Measurements from ENCODE around the gene UNC93A.
A peak's percentile ranks its signal among the peaks of the same experiment; 100 is the strongest.
"Not testable (repeated sequence)": the region's sequence is repeated elsewhere in the genome, so short reads cannot be mapped to it uniquely, and the experiment has no call there.

UNC93A gene

DNA sequence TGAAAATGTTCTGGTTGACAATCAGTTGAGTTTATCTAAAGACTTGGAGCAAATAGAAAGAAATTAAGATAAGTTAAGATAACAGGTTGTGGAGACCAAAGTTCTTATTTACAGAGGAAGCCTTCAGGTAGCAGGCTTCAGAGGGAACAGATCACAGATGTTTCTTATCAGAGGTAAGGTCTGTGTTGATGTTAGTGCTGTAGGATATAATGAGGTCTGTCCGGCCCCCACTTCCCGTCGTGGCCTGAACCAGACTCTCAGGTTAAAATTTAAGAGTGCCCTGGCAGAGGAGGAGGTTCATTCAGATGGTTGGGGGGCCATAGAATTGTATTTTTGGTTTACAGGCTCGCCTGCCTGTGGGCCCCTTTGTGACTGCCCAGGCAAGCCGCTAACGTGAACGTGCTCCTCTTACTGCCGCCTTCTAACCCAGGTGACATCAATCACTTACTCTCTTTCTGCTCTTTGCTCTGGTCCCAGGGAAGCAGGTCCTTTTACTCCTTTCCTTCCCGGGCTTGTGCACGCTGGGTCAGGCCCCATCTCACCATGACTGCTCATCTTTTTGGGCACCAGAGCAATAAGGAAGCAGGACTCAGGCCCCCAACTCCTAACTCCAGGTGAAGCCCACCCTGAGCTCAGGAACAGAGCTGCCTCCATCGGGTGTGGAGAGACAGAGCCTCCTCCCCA is 18.3 kb upstream of the UNC93A start:
- no peak for DNase-seq (ENCODE audit: insufficient read length, low spot score)
- TF ChIP-seq SPI1 (IDR thresholded peaks at IDR 0.05; ENCODE audit: low read depth, low read length) (no peak), PAX5 (IDR thresholded peaks at IDR 0.05; ENCODE audit: insufficient read depth, low read length, severe bottlenecking) (no peak), POU2F2 (IDR thresholded peaks at IDR 0.05; ENCODE audit: low read depth, low read length) (no peak), TAF1 (IDR thresholded peaks at IDR 0.05; ENCODE audit: low read depth, low read length) (no peak), POLR2AphosphoS5 (IDR thresholded peaks at IDR 0.05; ENCODE audit: low read depth, low read length) (no peak), POLR2A (IDR thresholded peaks at IDR 0.05; ENCODE audit: low read depth, low read length) (no peak)
- no peak for FAIRE-seq

DNA sequence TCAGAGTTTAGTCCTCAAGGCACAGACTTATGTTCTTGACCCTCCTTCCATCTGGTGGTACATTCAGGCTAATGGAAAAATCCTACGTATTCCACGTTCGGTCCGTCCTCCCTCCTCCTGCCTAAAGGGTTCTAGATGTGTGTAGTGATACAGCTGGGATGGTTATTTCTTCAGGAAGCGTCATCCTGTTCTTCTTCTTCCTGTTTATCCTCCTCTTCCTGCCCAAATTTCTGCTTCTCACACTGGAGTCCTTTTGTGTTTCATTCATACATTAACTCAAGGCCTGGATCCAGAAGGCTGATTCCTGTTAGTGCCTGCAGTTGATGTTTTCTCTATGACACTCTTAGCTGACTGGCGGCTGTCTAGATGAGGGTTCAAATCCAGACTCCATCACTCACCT is 16.8 kb upstream of the UNC93A start:
- no peak for TF ChIP-seq POU2F2 (IDR thresholded peaks at IDR 0.05; ENCODE audit: low read depth, low read length)
- no peak for TF ChIP-seq PAX5 (IDR thresholded peaks at IDR 0.05; ENCODE audit: insufficient read depth, low read length, severe bottlenecking)
- TF ChIP-seq TAF1 (IDR thresholded peaks at IDR 0.05; ENCODE audit: low read depth, low read length), result no peak
- DNase-seq (ENCODE audit: insufficient read length, low spot score) (no peak), FAIRE-seq (no peak)

DNA sequence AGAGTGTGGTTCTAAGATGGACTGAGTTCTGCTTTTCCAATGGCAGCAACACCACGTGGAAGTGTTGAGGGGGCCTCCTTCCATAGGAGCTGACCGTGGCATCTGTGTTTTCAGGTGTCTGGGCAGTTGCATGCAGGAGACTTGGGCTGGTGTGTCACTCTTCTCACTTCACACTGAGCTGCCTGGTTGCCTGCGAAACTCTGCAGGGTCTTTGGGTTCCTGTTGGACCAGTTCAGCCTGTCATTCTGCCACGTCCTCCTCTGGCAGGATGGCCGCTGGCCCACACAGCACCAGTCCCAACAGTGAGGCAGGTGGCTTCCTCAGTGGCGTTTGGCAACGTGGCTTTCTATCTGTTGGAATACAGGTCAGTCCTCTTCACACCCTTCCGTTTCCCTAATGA is 16.1 kb upstream of the UNC93A start:
- no peak for DNase-seq (ENCODE audit: insufficient read length, low spot score)
- FAIRE-seq, result no peak
- TF ChIP-seq POLR2A (IDR thresholded peaks at IDR 0.05; ENCODE audit: low read depth, low read length) (no peak), TAF1 (IDR thresholded peaks at IDR 0.05; ENCODE audit: low read depth, low read length) (no peak), PAX5 (IDR thresholded peaks at IDR 0.05; ENCODE audit: insufficient read depth, low read length, severe bottlenecking) (no peak), SPI1 (IDR thresholded peaks at IDR 0.05; ENCODE audit: low read depth, low read length) (no peak), POLR2AphosphoS5 (IDR thresholded peaks at IDR 0.05; ENCODE audit: low read depth, low read length) (no peak), POU2F2 (IDR thresholded peaks at IDR 0.05; ENCODE audit: low read depth, low read length) (no peak)

DNA sequence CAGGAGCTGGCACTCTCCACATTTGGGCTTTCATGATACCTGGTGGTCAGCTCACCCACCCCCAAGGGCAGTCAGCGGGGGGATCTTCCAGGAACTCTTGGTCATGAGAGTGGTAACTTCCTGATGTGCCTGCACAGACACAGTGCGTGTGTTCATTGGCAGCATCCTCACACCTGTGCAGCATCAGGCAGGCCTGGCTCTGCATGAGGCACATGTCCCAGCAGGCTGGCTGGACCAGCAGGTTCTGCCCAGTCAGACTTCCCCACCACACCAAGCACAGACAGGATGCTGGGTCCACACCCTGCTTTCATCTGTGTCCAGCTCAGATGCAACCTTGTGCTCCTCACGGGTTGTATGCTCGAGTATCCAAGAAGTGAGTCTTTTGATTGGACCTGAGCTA is 15.7 kb upstream of the UNC93A start:
- no peak for DNase-seq (ENCODE audit: insufficient read length, low spot score)
- TF ChIP-seq POU2F2 (IDR thresholded peaks at IDR 0.05; ENCODE audit: low read depth, low read length) (no peak), PAX5 (IDR thresholded peaks at IDR 0.05; ENCODE audit: insufficient read depth, low read length, severe bottlenecking) (no peak), SPI1 (IDR thresholded peaks at IDR 0.05; ENCODE audit: low read depth, low read length) (no peak), POLR2A (IDR thresholded peaks at IDR 0.05; ENCODE audit: low read depth, low read length) (no peak), TAF1 (IDR thresholded peaks at IDR 0.05; ENCODE audit: low read depth, low read length) (no peak), POLR2AphosphoS5 (IDR thresholded peaks at IDR 0.05; ENCODE audit: low read depth, low read length) (no peak)
- FAIRE-seq, result no peak

DNA sequence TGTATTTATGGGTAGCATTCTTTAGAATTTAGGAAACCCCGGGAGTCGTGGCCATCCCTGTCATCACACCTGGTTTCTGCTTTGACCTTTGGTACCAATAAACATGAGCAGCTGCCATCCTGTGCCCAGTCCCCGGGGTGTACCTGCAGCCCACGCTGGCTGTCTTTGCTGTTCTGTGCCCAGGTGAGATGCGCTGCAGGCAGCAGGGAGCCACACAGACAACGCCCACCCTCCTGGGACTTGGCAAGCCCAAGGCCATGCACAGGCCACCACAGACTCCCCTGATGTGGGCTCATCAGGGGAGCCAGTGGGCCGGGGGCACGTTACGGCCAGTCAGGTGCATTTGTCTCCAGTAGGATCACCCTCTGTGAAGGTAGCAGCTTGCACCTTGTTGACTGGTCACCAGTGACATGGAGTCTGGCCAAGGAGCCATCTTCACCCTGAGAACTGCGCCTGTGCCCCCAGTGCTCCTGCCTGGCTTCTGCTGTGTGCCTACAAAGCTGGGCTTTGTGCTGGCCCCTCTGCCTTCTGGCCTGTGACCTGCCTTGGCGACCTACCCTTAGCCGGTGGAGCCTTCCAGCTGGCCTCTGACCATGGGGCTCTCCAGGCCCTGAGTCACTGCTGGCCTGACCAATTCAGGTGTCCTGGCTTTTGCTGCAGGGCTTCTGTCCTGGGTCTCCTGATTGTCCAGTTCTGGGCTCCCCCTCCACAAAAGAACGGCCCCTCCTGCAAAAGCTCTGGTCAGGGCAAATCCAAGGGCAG is 14.2 kb upstream of the UNC93A start:
- FAIRE-seq, result no peak
- no peak for DNase-seq (ENCODE audit: insufficient read length, low spot score)
- TF ChIP-seq POU2F2 (IDR thresholded peaks at IDR 0.05; ENCODE audit: low read depth, low read length) (no peak), PAX5 (IDR thresholded peaks at IDR 0.05; ENCODE audit: insufficient read depth, low read length, severe bottlenecking) (no peak), TAF1 (IDR thresholded peaks at IDR 0.05; ENCODE audit: low read depth, low read length) (no peak), POLR2A (IDR thresholded peaks at IDR 0.05; ENCODE audit: low read depth, low read length) (no peak), POLR2AphosphoS5 (IDR thresholded peaks at IDR 0.05; ENCODE audit: low read depth, low read length) (no peak), SPI1 (IDR thresholded peaks at IDR 0.05; ENCODE audit: low read depth, low read length) (no peak)

DNA sequence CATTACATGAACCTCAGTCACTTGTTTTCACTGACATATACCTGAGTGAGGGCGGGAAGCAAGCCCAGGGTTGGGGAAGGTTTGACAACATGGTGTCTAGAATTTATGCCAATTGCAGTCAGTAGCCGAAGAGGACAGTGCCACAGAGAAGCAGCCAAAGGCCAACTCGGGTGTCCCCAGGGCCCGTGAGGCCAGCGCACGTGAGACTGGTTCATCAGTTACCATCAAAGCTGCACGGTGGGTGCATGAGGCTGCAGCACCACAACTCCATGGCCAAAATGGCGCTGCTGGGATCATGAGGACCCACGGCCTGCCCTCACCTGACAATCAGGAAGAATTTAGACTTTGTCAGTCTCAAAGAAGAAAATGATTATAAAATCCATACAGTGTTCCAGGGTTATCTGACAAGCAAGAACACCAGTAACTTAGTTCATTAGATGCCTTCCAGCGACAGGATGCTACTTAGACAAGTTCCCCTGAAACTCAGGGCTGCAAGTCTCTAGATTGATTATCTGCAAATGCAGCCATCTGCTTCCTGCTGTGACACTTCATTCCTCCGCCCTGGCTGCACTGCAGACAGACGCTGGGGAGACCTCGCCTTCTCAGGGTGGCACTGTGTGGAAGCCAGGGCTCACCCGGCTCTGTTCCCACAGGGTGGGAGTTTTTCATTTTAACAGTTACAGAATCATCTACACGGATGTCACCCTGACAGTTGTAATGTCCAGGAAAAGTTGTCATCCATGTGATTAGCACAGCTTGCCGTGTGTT is 12.8 kb upstream of the UNC93A start:
- FAIRE-seq, result peak; percentile 47
- not testable (repeated sequence) for DNase-seq (ENCODE audit: insufficient read length, low spot score)

DNA sequence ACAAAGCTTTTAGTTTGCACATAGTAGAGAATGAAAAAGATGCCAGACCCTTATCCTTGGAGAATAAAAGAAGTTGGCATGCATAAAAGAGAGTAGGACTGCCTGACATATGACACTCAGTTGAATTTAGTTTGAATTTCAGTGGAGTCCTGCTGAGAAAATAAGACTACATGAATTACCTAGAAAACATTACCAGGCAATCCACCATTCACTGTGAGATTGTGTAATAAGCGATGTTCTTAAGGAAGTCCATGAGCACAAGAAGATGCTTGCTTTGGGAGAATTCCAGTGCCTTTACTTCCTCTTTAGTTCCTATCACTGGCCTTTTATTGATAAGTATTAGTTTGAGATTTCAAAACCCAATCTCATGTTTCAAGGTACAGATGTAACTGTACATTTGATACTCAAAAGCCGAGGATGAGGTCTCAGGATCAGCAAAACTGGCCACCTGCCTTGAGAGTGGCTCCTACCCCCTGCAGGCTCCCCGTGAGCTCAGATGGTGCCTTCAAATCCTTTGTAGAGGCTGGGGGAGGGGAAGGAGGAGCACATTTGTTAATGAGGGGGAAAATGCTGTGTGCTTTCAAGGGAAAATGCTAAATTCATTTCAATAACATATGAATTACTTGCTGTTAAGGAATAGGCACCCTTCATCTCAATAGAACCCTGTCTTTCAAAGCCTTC is 11.2 kb upstream of the UNC93A start:
- FAIRE-seq (no peak), DNase-seq (ENCODE audit: insufficient read length, low spot score) (no peak)
- no peak for TF ChIP-seq POLR2AphosphoS5 (IDR thresholded peaks at IDR 0.05; ENCODE audit: low read depth, low read length)
- TF ChIP-seq POLR2A (IDR thresholded peaks at IDR 0.05; ENCODE audit: low read depth, low read length), result no peak
- no peak for TF ChIP-seq TAF1 (IDR thresholded peaks at IDR 0.05; ENCODE audit: low read depth, low read length)
- TF ChIP-seq PAX5 (IDR thresholded peaks at IDR 0.05; ENCODE audit: insufficient read depth, low read length, severe bottlenecking), result no peak
- TF ChIP-seq POU2F2 (IDR thresholded peaks at IDR 0.05; ENCODE audit: low read depth, low read length), result no peak

DNA sequence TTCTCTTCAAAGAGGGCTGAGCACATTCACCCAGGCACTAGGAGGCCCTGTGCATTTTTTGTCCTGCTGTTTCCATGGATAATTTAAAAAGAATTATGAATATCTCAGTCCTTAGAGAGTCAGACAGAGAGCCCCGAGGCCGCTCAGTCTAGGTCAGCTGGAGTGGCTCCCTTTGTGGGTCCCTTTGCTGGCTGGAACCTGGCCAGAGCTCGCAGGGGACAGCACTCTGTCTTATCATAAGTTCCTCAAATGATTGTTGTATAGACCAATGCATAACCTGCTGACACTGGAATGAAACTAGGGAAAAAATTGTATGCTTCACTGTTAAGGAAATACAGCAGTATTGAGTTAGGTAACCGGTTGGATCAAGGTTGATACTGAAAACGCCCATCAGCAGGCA is 10.6 kb upstream of the UNC93A start:
- DNase-seq (ENCODE audit: insufficient read length, low spot score); FAIRE-seq: not testable (repeated sequence)

DNA sequence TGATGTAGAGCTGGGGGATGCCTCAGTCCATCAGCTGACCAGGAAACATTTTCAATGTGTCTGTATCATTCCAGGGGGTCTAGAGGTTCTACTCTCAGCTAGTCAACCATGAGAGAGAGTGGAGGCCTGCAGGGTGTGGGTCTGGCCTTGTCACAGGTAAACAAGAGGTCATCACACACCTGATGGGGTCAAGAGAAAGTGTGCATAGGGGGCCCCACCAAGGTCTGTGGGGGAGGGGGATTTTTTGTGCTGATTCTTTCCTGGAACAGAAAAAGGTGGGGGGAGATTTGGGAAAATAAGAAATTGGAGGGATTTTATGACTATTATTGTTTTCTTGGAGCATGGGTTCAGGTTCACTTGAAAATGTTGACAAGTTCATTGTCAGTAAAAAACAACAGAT is 8.9 kb upstream of the UNC93A start:
- FAIRE-seq, result no peak
- no peak for DNase-seq (ENCODE audit: insufficient read length, low spot score)
- TF ChIP-seq TAF1 (IDR thresholded peaks at IDR 0.05; ENCODE audit: low read depth, low read length) (no peak), POLR2A (IDR thresholded peaks at IDR 0.05; ENCODE audit: low read depth, low read length) (no peak)

DNA sequence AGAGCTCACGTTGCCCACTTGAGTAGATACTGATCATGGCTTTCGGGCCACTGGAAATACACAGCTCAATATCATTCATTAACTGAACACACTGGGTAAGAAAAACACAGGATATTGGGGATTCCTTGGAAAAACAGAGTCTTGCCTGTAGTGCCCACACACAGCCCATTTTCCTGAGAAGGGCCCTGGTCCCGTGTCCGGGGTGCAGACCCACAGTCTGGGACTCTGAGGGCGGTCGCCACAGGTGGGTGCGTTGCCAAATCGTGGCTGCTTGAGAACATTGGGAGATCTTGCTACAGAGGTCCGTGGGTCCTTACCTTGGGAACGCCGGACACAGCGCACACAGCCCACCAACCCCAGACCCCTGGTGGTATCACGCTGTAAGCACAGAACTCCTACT is 6.5 kb upstream of the UNC93A start:
- peak; percentile 26 for FAIRE-seq
- DNase-seq (ENCODE audit: insufficient read length, low spot score), result not testable (repeated sequence)

Data from GM12891 (cell line).